H9 (cell line): ENCODE results near the gene OSBPL10. TPM values are rescaled to one million over a fixed set of nuclear protein-coding genes. Genes with fewer than 3 reads are reported as not detected.
A peak's percentile ranks its signal among the peaks of the same experiment; 100 is the strongest.

Source experiments
- DNase-seq: peaks from one replicate; pipeline ENCODE4 v3.0.0-alpha.2; 2017
- H2AFZ ChIP-seq: one replicate; pipeline ENCODE4 v1.6.1; 2013; ENCODE audit warnings: mild to moderate bottlenecking, low read length, control low read depth, moderate library complexity
- H2AK5ac ChIP-seq: 2 replicates; pipeline ENCODE4 v1.6.1; 2013; ENCODE audit warnings: low read length, control low read depth, mixed read lengths; ENCODE audit not compliant: insufficient read length
- H2BK120ac ChIP-seq: one replicate; pipeline ENCODE4 v1.6.1; 2013; ENCODE audit warnings: low read depth, mild to moderate bottlenecking, low read length, control low read depth, inconsistent platforms; ENCODE audit not compliant: poor library complexity, severe bottlenecking
- H2BK12ac ChIP-seq: 2 replicates; pipeline ENCODE4 v1.6.1; 2013; ENCODE audit warnings: low read length, control low read depth, mixed read lengths, low read depth; ENCODE audit not compliant: insufficient read length
- H2BK15ac ChIP-seq: 2 replicates; pipeline ENCODE4 v1.6.1; 2013; ENCODE audit warnings: low read depth, low read length, control low read depth
- H2BK20ac ChIP-seq: one replicate; pipeline ENCODE4 v1.6.1; 2013; ENCODE audit warnings: low read depth, mild to moderate bottlenecking, low read length, control low read depth, inconsistent platforms; ENCODE audit not compliant: poor library complexity, severe bottlenecking
- H2BK5ac ChIP-seq: 2 replicates; pipeline ENCODE4 v1.6.1; 2013; ENCODE audit warnings: low read length, control low read depth, mixed read lengths; ENCODE audit not compliant: insufficient read length
- H3K14ac ChIP-seq: 2 replicates; pipeline ENCODE4 v1.6.1; 2013; ENCODE audit warnings: low read length, control low read depth; ENCODE audit not compliant: insufficient read depth
- H3K18ac ChIP-seq: 2 replicates; pipeline ENCODE4 v1.6.1; 2013; ENCODE audit warnings: low read depth, mild to moderate bottlenecking, mixed read lengths, low read length, control low read depth; ENCODE audit not compliant: insufficient read length
- H3K23ac ChIP-seq: 2 replicates; pipeline ENCODE4 v1.6.1; 2013; ENCODE audit warnings: low read length, control low read depth, mixed read lengths, low read depth; ENCODE audit not compliant: insufficient read length
- H3K23me2 ChIP-seq: 2 replicates; pipeline ENCODE4 v1.6.1; 2013; ENCODE audit warnings: low read depth, mild to moderate bottlenecking, mixed read lengths, low read length, control low read depth; ENCODE audit not compliant: insufficient read length, poor library complexity, severe bottlenecking
- H3K27ac ChIP-seq: 2 replicates; pipeline ENCODE4 v1.5.1; 2013; ENCODE audit warnings: low read length, control low read depth, mixed read lengths, low read depth; ENCODE audit not compliant: insufficient read length
- H3K27me3 ChIP-seq: 2 replicates; pipeline ENCODE4 v1.6.1; 2013; ENCODE audit warnings: low read length, control low read depth, inconsistent platforms; ENCODE audit not compliant: insufficient read depth
- H3K4ac ChIP-seq: 2 replicates; pipeline ENCODE4 v1.6.1; 2013; ENCODE audit warnings: low read depth, mild to moderate bottlenecking, control low read depth, inconsistent platforms, low read length, moderate library complexity
- H3K4me1 ChIP-seq: 2 replicates; pipeline ENCODE4 v1.6.1; 2013; ENCODE audit warnings: low read length, control low read depth, inconsistent platforms; ENCODE audit not compliant: insufficient read depth
- H3K4me2 ChIP-seq: 2 replicates; pipeline ENCODE4 v1.6.1; 2013; ENCODE audit warnings: low read length, control low read depth, mixed read lengths; ENCODE audit not compliant: insufficient read length, insufficient read depth
- H3K56ac ChIP-seq: 2 replicates; pipeline ENCODE4 v1.6.1; 2013; ENCODE audit warnings: low read depth, mild to moderate bottlenecking, mixed read lengths, low read length, control low read depth; ENCODE audit not compliant: insufficient read length
- H3K79me1 ChIP-seq: 2 replicates; pipeline ENCODE4 v1.6.1; 2013; ENCODE audit warnings: low read depth, mild to moderate bottlenecking, moderate library complexity, low read length, control low read depth, inconsistent platforms; ENCODE audit not compliant: insufficient read depth, poor library complexity, severe bottlenecking
- H3K79me2 ChIP-seq: 2 replicates; pipeline ENCODE4 v1.6.1; 2013; ENCODE audit warnings: low read length, control low read depth, inconsistent platforms; ENCODE audit not compliant: insufficient read depth
- H3K9ac ChIP-seq: 2 replicates; pipeline ENCODE4 v1.6.1; 2013; ENCODE audit warnings: low read length, control low read depth, mixed read lengths; ENCODE audit not compliant: insufficient read length; ENCODE audit errors: extremely low read depth
- H3K9me3 ChIP-seq: one replicate; pipeline ENCODE4 v1.6.1; 2013; ENCODE audit warnings: low read depth, low read length, inconsistent platforms; ENCODE audit not compliant: control insufficient read depth
- H3T11ph ChIP-seq: one replicate; pipeline ENCODE4 v1.6.1; 2013; ENCODE audit warnings: mild to moderate bottlenecking, low read length, control low read depth, inconsistent platforms
- H4K20me1 ChIP-seq: one replicate; pipeline ENCODE4 v1.6.1; 2013; ENCODE audit not compliant: control insufficient read depth, insufficient read length, insufficient read depth
- H4K5ac ChIP-seq: 2 replicates; pipeline ENCODE4 v1.6.1; 2013; ENCODE audit warnings: low read depth, mild to moderate bottlenecking, mixed read lengths, low read length, control low read depth; ENCODE audit not compliant: insufficient read length
- H4K8ac ChIP-seq: replicated peaks from 2 replicates; pipeline ENCODE4 v1.6.1; 2013; ENCODE audit warnings: low read length, control low read depth, mixed read lengths, low read depth; ENCODE audit not compliant: insufficient read length
- H4K91ac ChIP-seq: 2 replicates; pipeline ENCODE4 v1.6.1; 2013; ENCODE audit warnings: low read depth, mild to moderate bottlenecking, moderate library complexity, mixed read lengths, low read length, control low read depth; ENCODE audit not compliant: insufficient read length
- H3K27ac Mint-ChIP-seq, 3 experiments: 2 replicates in 2 of 3; 3 replicates in 1 of 3; pipeline ENCODE4 v1.8.0; 2020 to 2021; ENCODE audit warnings: mixed read lengths in 3 of 3, mild to moderate bottlenecking in 1 of 3, moderate library complexity in 1 of 3
- H3K27me3 Mint-ChIP-seq: 2 replicates; pipeline ENCODE4 v1.8.0; 2021; ENCODE audit warnings: low read depth, mild to moderate bottlenecking, moderate library complexity, mixed read lengths
- H3K36me3 Mint-ChIP-seq, 3 experiments: 2 replicates in 2 of 3; 3 replicates in 1 of 3; pipeline ENCODE4 v1.8.0; 2020 to 2021; ENCODE audit warnings: low read depth in 3 of 3, mixed read lengths in 3 of 3; ENCODE audit not compliant: insufficient read depth in 1 of 3
- H3K4me1 Mint-ChIP-seq, 2 experiments: 2 replicates each; pipeline ENCODE4 v1.8.0; 2020; ENCODE audit warnings: mixed read lengths in 2 of 2
- H3K4me3 Mint-ChIP-seq, 2 experiments: 2 replicates in 1 of 2; 3 replicates in 1 of 2; pipeline ENCODE4 v1.8.0; 2020 to 2021; ENCODE audit warnings: mild to moderate bottlenecking in 2 of 2, mixed read lengths in 2 of 2, moderate library complexity in 1 of 2
- H3K9me3 Mint-ChIP-seq, 2 experiments: 2 replicates in 1 of 2; 3 replicates in 1 of 2; pipeline ENCODE4 v1.8.0; 2020; ENCODE audit warnings: mild to moderate bottlenecking in 2 of 2, mixed read lengths in 2 of 2, moderate library complexity in 1 of 2
- CTCF ChIP-seq: fragments of 200-600 bp; sonication (generic); conservative IDR thresholded peaks from 3 replicates; pipeline ENCODE4 v1.8.0; 2021; ENCODE audit warnings: antibody characterized with exemption, mild to moderate bottlenecking
- WGBS: extraction: QIAGEN DNeasy Blood & Tissue Kit; methylation state at CpG from one replicate; pipeline ENCODE4 v1.1.7; 2013; ENCODE audit warnings: missing lambda C conversion rate, low lambda C conversion rate, mixed read lengths; ENCODE audit not compliant: insufficient read length; ENCODE audit errors: extremely low coverage; 5-methylcytosine and 5-hydroxymethylcytosine counted together
- total RNA-seq: library from RNA; stranded (reverse); gene quantifications from 2 replicates; pipeline ENCODE4 v1.2.1, GENCODE V29; 2021

OSBPL10 gene
- total RNA-seq, 1 experiment from 2014 or later, result 42.7 TPM

- H3K36me3 Mint-ChIP-seq, result peaks cover 0 to 11% (median 2%) of the 10 kb centered on the region in 3 experiments; a peak in 2 of 7 replicates
- H2BK120ac ChIP-seq, result no peak overlapping the region
- H3K4me1 ChIP-seq, result peaks cover 19% of the 10 kb centered on the region
- no peak overlapping the region for H3K9ac ChIP-seq
- peaks cover 24% of the 10 kb centered on the region; the same call in 1 of the 2 replicates for H3K79me2 ChIP-seq
- no peaks in the 10 kb centered on the region for H3K27me3 ChIP-seq
- H3K9me3 ChIP-seq, result no peaks in the 10 kb centered on the region
- no peak overlapping the region for H2BK5ac ChIP-seq
- peak overlapping the region; percentile 65 for H3K27ac ChIP-seq
- H2BK12ac ChIP-seq, result no peak overlapping the region
- no peak overlapping the region for H2AK5ac ChIP-seq
- H4K8ac ChIP-seq, result no peak overlapping the region
- no peak overlapping the region for H4K5ac ChIP-seq
- H3K23ac ChIP-seq, result no peak overlapping the region
- H2BK20ac ChIP-seq, result no peak overlapping the region
- no peak overlapping the region for H3K14ac ChIP-seq
- H3K4me2 ChIP-seq, result no peak overlapping the region
- H3K4ac ChIP-seq, result no peak overlapping the region
- no peak overlapping the region for H3T11ph ChIP-seq
- H3K4me1 Mint-ChIP-seq, result peaks cover 53 to 56% of the 10 kb centered on the region in 2 experiments
- no peaks in the 10 kb centered on the region for H3K9me3 Mint-ChIP-seq
- H3K4me3 Mint-ChIP-seq, result no peak overlapping the region
- no CpG with 5 or more reads among the region's 2 CpGs for WGBS
- no peak overlapping the region for H3K18ac ChIP-seq
- no peak for TF ChIP-seq CTCF
- peak overlapping the region; percentile 23 to 88 (median 88); a peak in 5 of 7 replicates for H3K27ac Mint-ChIP-seq
- no peak overlapping the region for H2AFZ ChIP-seq
- H2BK15ac ChIP-seq, result no peak overlapping the region
- H4K20me1 ChIP-seq, result no peaks in the 10 kb centered on the region
- H3K79me1 ChIP-seq, result no peaks in the 10 kb centered on the region
- H3K27me3 Mint-ChIP-seq, result no peaks in the 10 kb centered on the region
- no peaks in the 10 kb centered on the region for H3K23me2 ChIP-seq
- DNase-seq, result no peak
- H3K56ac ChIP-seq, result no peak overlapping the region
- H4K91ac ChIP-seq, result no peak overlapping the region
Measured at GRCh38 chr3:31968369-31968926, 12.6 kb downstream of the OSBPL10 start.
